ENCODE data around the gene SCLY.

SCLY gene

DNA sequence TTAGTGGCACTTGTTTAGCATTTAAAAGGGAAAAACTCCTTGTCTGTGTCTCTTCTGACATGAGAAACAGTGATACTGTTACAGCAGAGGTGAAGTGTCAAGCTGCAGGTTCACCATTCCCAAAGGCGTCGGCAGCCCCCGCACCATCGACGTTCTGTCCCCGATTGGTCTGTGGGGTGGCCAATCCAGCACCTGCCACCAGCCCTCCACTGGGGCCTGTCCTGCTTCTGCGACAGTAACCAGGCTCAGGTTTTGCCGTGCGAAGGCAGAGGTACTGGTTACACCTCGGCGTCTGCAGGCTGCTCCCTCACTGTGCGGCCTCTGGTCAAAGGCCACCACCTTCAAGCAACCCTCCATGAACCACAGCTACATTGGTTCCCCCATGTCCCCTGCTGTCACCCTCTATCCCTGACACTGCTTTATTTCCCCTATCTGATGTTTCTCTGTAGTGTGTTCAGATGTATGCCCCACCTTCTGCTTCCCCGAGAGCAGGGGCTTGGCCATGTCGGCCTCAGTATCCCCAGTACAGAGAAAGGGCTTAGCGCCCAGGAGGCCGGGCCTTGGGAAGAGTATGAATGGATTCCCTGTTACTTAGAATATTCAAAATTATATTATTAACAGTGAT is 30.7 kb downstream of the SCLY start:
- H3K4me3 ChIP-seq = no peak overlapping the region
- no peak overlapping the region for H3K27ac ChIP-seq
- no peak for DNase-seq (ENCODE audit: low spot score)
- TF ChIP-seq, protein P1, sequence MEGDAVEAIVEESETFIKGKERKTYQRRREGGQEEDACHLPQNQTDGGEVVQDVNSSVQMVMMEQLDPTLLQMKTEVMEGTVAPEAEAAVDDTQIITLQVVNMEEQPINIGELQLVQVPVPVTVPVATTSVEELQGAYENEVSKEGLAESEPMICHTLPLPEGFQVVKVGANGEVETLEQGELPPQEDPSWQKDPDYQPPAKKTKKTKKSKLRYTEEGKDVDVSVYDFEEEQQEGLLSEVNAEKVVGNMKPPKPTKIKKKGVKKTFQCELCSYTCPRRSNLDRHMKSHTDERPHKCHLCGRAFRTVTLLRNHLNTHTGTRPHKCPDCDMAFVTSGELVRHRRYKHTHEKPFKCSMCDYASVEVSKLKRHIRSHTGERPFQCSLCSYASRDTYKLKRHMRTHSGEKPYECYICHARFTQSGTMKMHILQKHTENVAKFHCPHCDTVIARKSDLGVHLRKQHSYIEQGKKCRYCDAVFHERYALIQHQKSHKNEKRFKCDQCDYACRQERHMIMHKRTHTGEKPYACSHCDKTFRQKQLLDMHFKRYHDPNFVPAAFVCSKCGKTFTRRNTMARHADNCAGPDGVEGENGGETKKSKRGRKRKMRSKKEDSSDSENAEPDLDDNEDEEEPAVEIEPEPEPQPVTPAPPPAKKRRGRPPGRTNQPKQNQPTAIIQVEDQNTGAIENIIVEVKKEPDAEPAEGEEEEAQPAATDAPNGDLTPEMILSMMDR (IDR thresholded peaks at IDR 0.05) = no peak

DNA sequence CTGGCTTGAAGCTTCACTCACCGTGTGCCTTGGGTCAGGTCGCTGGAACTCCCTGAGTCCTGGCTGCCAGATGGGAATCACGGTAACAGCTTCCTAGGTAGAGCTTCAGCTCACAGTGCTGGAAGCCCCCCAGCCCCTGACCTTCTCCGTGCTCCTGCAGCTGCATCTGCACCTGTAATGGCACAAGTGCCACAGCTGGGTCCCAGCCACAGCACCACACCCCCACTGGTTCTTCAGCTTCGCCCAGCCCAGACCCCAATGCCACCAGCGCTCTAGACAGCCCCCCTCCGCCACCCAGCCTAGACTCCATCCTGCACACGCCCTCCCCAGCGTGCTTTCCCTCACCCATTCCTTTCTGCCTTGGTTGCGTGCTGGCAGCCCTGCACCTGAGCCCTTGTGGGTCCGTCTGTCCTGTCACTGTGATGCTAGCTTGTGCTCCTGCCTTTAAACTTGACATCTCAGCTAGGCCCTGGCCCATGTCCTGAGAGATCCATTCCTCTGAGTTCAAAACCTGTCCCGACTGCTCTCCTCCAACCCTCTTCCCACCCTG is 31.8 kb downstream of the SCLY start:
- no peak overlapping the region for H3K27ac ChIP-seq
- TF ChIP-seq, protein P1 (IDR thresholded peaks at IDR 0.05) = no peak
- H3K4me3 ChIP-seq = no peak overlapping the region
- DNase-seq (ENCODE audit: low spot score) = no peak

DNA sequence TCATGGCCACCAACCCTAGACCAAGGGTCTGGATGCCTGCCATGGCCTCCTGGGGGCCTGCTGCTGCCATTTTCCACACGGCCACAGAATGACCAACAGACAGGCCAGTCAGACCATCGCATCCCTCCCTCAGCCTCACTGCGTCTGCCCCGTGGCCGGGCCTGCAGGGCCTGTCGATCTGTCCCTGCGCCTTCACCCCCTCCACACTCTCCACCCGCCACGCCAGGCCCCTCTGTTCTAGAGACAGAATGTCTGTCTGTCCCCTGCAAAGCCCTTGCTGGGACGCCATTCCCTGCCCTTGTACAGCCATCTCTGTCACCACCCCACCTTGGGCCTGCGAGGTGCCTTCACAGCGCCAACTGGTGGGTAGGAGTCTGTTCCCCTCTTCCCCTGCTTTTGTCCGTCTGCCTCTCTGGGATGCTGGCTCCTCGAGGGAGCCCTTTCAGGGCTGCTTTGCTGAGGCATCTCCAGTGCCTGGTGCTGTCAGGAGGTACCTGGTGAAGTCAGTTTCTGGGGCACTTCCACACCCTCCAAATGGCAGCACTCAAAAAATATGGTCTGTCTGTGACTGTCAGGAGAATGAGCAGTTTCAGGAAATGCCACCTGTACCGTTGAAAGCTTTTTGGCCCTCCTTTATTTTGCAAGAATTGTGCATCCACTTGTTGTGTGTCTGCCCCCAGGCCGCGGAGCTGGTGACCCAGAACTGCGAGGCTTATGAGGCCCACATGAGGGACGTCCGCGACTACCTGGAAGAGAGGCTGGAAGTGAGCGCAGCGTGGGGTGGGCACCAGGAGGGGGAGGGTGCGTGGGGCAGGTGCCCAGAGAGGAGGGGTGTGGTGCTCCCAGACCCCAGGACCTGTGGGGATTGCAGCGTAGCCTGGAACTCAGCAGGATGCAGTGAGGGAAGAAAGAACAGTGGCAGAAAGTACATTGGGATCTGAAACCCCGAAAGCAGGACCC is 32.7 kb downstream of the SCLY start:
- DNase-seq (ENCODE audit: low spot score) = no peak
- TF ChIP-seq, protein P1 (IDR thresholded peaks at IDR 0.05) = no peak
- Histone ChIP-seq H3K27ac (no peak overlapping the region), H3K4me3 (no peak overlapping the region)

DNA sequence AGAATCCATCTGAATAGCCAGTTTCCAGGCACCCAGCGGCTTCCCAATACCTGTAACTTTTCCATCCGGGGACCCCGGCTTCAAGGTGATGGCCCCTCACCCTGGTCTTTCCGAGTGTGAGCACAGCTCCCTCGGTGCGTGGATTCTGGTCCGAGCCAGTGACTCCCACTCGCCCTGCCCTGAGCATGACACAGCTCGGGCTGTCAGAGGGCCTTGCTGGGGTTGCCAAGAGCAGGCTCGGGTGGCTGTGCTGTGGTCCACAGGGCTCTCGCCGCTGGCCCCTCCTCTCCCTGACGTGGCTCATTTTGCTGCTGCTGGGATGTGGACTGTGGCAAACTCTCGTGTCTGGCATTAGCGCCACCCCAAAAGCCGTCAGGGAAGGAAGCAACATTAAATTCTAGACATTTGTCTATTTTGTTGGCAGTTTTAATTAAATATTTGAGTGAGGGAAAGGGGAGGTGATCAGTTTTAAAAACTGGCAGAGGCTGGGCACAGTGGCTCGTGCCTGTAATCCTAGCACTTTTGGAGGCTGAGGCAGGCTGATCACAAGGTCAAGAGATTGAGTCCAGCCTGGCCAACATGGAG is 33.7 kb downstream of the SCLY start:
- Histone ChIP-seq H3K27ac (no peak overlapping the region), H3K4me3 (no peak overlapping the region)
- no peak for DNase-seq (ENCODE audit: low spot score)
- TF ChIP-seq, protein P1 (IDR thresholded peaks at IDR 0.05) = no peak

DNA sequence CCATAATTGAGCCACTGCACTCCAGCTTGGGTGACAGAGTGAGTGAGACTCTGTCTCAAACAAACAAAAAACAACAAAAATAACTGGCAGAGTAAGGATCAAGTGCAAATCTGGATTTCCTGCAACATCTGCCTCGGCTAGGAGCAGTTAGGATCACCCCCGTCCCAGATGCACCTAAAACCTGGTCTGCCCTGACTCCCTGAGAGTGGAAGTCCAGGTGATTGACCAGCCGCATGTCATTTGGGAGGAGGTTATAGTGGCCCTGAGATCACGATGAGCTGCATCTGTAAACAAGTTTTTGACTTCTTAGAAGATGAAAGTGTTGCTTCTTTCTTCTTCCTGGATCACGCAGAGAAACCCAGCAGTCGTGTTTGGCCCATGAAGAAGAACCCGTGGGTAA is 34.3 kb downstream of the SCLY start:
- DNase-seq (ENCODE audit: low spot score) = no peak

DNA sequence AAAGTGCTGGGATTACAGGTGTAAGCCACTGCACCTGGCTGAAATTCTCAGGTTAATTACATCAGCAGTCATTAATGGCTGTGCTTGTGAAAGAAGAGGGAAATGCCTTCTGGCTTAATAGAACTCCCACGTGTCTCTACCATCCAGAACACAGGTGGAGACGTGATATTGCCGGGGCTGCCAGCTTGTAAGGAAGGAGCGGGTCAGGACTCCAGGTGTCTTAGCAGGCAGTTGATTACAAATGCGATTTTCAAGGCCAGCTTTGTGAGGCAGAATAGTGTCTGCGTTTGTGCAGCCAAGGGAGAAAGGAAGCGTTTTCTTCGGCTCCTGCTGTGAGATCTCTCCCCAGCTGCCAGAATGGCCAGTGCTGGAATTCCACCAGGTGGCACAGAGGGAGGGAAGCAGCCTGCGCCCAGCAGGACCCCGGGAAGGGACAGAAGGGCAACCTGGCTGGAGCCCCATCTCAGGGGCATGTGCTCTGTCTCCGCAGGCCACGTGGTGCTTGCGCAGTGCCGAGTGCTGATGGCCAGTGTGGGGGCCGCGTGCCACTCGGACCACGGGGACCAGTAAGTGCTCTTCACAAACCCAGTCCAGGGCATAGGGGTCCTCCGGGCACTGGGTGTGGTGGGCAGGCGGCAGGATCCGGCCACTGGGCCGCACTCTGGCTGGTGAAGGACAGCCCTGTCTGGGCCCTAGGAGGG is 35.7 kb downstream of the SCLY start:
- Histone ChIP-seq H3K4me3 (no peak overlapping the region), H3K27ac (no peak overlapping the region)
- no peak for DNase-seq (ENCODE audit: low spot score)
- TF ChIP-seq, protein P1 (IDR thresholded peaks at IDR 0.05) = no peak

More for the DNA sequence above, 34.3 kb downstream of the SCLY start:
- H3K4me3 ChIP-seq = no peak overlapping the region
- TF ChIP-seq, protein P1 (IDR thresholded peaks at IDR 0.05) = no peak
- no peak overlapping the region for H3K27ac ChIP-seq

All from coronary artery (tissue), 2 donors.